ENCODE results near the gene ASB18.

ASB18 gene

DNA sequence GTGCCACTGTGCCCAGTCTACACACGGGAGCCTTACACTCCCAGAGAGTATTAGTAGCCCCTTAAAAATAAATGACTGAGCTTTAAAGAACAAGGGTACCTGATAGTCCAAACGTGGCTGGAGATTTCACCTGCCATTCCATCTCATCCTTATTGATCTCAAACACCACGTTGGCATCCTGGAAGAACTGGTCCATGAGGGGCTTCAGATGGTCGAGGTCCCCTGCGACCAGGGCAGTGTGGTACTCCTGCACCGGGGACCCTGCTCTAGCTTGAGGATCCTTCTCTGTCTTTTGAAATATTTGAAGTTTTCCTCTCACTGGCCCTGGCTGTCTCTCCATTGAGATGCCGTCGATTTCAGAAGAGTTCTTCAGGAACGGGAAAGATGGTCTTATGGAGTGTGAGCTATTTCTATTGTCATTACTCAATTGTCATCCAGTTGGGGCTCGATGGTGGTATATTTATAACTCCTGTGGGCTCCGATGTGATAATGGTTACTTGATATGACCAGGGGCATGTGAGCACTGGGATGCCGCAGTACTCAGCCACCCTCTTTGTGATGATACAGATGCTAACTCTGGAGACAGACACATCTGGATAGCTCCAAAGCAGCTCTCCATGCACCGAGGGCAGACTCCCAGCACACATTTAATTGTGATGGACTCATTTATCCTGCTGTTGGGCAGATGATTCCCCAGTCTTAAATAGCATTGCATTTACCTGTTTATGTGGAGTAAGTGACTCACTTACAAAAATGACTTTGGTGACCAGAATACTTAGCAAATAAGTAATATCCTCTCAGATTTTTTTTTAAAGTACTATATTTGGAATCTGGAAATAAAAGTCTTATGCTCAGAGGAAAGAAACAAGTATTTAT lies 22.8 kb downstream of the ASB18 start:
- DNase-seq (ENCODE audit: low read depth in 2 of 2) = no peak

DNA sequence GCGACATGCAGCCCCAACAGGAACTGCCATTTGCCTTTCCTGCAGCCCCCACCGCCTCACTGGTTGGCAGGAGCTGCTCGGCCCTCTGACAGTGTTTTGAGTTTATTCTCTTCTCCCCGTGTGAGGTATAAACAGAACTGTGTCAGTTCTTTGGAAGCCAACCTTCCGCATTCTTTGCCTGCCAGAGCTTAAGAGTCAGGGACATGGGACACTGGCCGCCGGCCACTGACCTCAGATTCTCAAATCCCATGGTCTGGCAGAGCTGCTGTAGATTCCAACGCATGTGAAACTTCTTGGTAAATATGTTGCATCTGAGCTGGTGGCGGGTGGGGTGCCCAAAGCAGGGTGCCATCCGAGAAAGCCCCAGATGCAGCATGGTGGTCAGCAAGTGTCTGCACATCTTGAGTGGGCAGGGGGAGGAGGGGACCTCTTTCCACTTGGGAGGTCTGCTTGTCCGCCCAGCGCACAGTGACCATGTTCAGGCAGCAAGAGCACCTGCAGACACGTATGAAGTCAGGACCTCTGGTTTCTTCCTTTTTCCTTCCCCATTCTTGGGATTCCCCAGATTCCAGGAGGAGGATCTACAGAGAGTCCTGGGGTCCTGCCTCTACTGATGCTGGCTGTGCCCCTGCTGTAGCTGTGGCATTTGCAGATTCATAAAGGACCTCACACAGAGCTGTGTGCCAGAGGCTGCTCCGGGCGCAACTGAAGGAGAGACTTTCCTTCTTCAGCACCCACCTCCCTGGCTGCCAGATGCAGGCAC lies 23.8 kb downstream of the ASB18 start:
- no peak for DNase-seq (ENCODE audit: low read depth in 2 of 2)

DNA sequence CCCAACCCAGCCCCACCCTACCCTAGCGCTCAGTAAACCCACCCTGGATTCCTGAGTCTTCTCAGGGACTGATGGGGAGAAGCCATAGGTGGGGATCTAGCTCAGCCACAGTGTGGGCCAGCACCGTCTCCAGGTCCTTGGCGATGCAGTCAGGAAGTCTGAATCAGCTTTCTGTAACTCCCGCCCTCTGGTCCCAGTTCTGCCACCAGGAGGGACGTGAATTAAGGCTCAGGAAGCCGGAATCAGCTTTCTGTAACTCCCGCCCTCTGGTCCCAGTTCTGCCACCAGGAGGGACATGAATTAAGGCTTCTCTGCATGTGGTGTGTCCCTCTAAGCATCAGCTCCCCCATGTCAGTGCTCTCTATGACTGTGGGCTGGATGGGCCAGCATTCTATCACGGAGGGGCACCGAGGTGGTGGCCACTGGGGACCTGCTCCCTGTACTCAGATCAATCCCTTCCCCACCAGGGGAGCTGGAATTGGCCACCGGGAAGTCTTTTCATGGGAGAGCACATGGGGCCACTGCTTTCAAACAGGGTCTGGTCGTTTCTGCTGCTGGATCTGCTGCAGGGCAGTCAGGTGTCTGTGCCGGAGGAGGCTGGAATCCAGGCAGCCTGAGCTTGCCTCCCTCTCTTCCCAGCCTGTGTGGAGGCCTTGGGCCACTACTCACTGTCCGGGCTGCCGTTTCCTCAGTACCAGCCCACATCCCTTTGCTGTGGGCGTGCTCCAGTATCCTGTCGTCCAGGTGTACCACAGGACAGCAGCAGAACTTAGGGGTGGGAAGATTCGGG lies 24.7 kb downstream of the ASB18 start:
- no peak for DNase-seq (ENCODE audit: low read depth in 2 of 2)

DNA sequence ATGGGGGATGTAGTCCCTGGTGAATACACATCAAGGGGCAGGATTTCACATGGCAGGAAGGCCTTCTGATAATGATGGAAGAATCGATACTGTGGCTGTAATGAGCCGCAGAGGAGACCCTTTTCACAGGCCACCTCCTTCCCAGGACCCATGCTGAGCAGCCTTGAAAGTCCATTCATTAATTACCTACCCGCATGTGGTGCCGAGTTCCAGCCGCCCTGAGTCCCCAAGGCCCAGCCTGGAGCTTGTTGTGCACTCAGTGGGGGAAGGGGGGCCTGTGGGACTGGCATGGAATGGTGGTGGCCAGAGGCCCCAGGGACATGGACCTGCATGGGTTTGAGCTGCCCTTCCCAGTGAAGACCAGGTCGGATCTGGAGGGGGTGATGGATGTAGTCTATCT lies 25.5 kb downstream of the ASB18 start:
- DNase-seq (ENCODE audit: low read depth in 2 of 2) = no peak

DNA sequence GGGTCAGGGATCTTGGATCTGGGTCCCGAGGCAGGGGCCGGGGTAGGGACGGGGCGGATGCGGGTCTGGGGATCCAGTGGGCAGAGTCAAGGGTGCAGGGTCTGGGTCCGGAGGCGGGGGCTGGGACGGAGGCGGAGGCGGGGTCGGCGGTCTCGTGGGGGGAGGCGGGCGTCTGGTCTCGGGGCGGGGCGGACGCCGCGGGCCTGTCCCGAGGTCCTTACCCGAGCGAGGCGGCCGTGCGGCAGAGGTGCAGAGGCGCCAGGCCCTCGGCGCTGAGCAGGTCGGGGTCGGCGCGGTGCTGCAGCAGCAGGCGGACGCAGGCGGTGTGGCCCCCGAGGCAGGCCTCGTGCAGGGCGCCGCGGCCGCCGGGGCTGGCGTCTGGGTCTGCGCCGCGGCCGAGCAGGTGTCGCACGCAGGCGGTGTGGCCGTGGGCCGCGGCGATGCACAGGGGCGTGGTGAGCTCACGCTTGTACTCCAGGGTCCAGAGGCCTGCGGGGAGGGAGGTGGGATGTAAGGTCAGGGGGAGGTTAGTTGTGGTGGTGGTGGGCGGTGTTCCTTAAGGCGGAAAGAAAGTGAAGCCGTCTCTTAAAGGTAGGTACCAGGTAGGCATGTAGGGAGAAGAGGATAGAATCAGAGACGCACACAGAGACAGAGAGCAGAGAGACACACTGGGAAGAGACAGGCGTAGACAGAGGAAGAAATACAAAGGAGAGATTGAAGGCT lies 26.6 kb downstream of the ASB18 start:
- DNase-seq (ENCODE audit: low read depth in 2 of 2) = no peak

DNA sequence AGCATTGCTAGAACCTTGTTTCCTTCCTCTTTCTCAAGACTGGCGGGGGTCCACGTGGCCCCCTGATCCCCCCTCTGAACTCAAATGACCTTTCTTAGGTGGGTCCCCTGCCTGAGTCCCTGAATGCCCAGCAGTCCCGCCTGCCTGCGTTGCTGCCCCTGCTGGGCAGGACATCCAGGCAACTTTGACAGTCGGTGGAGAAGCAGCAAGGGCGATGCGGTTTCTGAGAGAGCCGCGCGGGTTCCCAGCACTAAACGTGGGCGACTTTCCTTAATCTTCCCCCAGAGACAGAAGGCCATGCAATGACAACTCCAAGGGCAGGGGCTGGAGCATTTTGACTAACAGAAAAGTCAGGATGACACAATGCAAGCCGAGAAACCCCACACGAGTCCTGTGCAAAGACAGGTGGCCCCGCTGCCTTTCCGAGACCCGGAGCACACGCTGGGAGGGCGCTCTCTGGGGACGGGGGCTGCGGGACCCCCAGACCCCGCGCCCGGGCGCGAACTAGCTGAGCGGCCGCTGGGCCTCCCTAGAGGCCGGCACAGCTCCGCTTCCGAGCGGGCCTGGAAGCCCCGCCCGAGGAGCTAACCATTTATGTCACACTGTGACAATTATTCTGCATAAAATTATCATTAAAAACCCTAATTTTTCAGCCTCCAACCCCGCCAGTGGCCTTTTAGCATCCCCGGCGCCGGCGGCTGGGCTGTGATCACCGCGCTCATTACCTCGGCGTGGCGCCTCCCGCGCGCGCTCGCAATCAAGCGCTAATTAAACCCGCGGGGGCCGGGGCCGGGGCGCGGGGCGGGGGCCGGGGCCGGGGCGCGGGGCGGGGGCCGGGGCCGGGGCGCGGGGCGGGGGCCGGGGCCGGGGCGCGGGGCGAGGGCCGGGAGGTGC lies 27.4 kb downstream of the ASB18 start:
- DNase-seq (ENCODE audit: low read depth in 2 of 2) = no peak

DNA sequence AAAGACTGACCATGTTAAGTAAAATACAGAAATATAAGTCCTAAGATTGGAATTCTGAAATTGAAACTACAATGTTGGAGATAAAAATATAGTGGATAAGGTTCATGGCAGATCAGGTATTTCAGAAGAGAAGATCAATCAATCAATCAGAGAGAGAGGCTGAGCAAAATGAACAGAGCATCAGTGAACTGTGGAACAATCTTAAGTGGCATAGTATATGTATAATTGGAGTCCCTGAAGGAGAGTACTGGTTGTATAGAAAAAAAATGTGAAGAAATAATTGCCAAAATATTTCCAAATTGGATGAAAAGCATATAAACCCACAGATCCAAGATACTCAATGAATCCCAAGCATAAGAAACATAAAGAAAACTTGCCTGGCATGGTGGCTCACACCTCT lies 35.0 kb downstream of the ASB18 start:
- DNase-seq (ENCODE audit: low read depth in 2 of 2) = no peak

DNA sequence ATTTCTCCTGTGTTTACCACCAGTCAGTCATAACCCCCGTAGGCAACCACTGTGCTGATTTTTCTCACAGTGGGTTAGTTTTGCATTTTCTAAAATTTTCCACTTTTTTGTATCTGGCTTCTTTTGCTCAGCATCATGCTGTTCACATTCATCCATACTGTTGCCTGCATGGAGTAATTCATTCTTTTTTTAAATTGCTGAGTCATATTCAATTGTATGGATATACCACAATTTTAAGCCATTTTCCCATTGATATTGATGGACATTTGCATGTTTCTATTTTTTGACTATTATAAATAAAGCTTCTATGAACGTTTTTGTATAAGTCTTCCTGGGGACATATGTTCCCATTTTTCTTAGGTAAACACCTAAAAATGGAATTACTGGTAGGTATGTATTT lies 40.5 kb downstream of the ASB18 start:
- no peak for DNase-seq (ENCODE audit: low read depth in 2 of 2)

DNA sequence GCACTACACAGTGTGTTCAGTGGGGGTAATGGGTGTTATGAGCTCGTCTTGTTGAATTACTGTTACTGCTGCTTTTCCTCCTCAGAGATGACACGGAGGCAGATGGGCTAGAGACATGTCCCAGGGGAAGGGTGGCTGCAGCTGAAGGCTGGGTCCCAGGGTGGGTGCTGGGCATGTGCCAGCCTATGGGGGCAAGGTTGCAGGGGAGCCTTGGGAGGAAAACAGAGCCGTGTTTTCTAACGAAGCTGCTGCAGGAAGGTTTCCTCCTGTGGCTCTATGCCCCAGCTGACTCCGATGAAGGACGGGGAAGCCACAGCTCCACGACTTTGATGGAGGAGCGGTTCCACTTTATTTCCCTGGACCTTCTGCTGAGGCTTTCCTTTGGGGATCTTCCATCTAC lies 42.4 kb downstream of the ASB18 start:
- DNase-seq (ENCODE audit: low read depth in 2 of 2) = no peak

DNA sequence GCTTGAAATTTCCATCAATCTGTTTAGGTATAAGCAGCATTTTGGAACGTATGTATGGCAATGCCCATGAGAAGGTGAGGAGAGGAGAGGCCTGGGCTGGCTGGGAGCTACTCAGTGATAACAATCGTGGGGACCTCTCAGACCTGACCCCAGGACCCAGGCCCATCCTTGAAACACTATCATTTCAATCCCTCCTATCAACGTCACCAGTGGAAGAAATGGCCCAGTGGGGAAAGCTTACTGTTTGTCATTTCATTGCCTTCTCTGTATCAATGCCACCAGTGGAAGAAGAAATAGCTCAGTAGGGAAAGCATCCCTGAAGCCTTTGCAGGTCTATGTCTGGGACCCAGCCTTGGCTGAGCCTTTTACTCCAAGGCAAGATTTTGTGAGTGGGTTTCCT lies 44.8 kb downstream of the ASB18 start:
- no peak for DNase-seq (ENCODE audit: low read depth in 2 of 2)

DNA sequence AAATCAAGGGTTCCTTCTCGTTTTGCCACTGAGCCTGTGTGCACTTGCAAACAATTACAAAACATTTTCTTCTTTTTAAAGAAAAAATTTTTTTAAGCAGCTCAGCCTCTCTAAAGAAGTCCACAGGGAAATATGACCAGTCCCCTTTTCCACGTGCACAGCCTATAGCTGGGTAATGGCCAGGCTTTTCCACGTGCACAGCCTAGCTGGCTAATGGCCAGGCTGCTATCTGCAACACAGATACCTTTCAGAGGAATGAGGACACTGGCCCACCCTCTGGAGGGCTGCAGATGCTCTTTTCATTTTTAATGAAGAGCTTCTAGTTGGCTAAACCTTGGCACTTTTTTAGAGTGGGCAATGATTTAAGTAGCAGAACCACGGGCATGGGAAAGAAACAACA lies 46.3 kb downstream of the ASB18 start:
- no peak for DNase-seq (ENCODE audit: low read depth in 2 of 2)

DNA sequence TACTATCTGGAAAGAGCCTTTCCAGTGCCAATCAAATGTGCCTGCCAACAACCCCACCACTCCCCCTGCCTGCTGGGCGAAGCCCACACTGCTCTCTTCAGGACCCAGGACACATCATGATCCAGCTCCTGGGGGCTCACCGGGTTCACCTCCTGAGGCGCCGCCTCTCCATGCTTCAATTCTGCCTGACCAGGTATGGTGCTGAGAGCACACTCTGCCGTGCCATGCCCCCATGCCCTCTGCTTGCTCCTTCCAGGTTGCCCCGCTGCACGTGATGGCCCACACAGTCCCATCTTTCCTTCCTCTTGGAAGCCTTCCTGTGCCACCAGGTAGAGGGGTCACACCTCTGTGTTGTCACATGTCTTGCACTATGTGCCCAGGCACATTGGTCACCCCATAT lies 47.5 kb downstream of the ASB18 start:
- no peak for DNase-seq (ENCODE audit: low read depth in 2 of 2)

DNA sequence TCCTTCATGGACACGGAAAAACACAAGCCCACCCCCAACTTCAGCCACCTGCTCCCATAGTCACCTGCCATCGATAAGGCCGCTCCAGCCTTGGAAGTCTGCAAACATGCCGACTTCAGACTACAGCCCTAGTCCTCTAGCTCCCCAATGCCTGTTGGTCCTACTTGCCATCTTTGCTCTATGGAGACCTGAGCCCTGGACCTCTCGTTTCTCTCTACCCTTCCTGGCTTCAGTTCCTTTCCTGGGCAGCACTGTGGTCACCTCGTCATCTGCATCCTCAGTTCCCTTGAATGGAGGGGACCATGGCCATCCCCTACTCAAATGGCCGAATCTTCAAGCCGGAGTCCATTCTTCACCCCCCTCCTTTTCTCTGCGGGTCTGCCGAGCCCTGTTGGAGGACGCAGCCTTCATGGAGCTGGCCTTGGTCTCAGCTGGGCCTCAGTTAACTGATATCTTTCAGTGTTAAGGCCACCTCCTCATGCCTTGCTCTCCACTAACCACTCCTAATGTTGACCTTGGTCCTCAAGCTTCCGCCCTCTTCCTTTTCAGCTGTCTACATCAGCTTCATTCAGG lies 48.4 kb downstream of the ASB18 start:
- no peak for DNase-seq (ENCODE audit: low read depth in 2 of 2)

DNA sequence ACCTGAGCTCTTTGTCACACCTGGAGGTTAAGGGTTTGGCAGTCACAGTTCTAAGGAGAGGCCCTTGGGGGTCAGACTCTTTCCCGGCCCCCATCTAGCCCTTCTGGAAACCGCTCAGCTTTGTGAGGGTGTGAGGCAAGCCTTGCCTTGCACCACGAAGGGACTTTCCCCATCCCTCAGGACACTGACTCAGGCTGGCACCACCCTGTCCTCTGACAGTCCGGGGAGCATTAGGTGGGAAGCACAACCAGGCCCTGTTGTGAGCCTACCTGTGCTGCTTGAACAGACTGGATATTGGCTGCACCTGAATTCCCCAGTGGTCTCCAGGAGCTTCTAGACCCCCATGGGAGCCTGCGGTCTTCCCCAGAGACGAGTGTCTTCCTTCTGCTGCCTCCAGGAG lies 49.0 kb downstream of the ASB18 start:
- no peak for DNase-seq (ENCODE audit: low read depth in 2 of 2)

DNA sequence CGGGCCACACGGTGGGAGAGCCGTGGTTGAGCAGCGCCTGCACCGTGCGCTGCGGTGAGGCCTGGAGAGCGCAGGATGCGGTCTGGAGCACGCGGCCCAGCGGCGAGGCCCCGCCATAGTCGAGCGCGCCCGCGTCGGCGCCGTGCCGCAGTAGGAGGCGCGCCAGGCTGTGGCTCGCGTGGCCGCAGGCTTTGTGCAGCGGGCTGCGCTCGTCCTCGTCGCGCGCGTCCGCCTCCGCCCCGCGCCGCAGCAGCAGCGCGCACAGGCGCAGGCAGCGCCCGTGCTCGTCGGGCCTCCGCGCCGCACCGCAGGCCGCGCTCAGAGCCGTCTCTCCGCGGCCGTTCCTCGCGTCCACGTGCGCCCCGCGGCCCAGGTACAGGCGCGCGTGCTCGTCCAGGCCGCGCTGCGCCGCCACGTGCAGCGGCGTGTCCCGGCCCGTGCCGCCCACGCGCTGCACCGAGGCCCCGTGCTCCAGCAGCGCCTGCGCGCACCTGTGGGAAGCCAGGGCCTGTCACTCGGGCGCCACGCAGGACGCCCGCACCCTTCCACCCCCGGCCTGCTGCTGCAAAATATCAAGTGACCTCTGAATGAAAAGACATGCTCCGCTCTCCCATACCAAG lies 49.7 kb downstream of the ASB18 start:
- DNase-seq (ENCODE audit: low read depth in 2 of 2) = no peak

DNA sequence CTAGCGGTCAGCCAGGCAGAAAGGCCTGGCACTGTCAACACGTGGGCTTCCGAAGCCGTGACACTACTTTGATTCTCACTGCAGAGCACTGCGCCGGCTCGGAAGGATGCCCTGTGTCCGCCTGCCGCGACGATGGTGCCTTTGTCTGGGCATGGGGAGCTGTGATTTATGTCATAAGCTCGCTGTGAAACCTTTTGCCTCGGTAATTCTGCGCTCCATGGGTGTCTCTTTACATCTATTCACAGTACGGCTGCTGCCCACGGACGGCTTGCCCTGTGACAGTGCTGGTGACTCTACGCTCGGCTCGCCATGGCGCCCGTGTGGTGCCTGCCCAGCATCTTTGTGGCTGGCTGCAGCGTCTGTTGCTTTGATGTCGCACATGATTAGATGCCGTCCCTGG lies 52.9 kb downstream of the ASB18 start:
- no peak for DNase-seq (ENCODE audit: low read depth in 2 of 2)

DNA sequence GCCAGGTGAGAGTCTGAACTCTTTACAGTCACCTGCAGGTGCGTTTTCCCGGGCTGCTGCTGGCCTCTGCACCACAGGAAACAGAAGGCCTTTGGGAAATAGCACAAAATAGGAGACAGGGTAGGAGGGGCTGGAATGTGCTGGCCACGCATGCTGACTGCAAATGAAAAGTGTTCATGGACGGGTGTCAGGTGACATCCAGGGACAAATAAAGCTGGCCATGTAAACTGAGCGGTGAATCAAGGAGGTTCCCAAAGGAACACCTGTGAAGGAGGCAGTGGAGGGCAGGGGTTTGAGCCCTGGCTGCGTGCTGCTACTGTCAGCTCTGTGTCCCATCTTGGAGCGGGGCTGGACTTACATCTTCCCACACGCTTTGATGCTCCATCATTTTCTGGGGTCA lies 53.7 kb downstream of the ASB18 start:
- no peak for DNase-seq (ENCODE audit: low read depth in 2 of 2)

DNA sequence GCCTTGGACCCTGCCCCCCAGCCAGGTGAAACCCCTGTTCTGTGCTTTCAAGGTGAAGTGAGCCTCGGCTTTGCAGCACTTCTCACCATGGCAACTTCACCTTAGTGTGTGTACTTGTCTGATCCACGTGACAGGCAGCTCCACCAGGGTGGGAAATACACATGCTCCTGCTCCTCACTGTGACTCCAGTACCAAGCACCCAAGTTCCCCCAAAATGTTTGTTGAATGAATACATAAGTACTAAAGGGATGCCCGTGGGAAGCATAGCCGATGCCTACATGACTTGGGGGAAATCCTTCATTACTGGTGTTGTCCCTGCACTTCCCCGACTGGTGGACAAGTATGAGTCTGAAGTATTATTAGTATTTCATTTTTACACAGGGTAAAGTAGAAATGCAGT lies 54.2 kb downstream of the ASB18 start:
- DNase-seq (ENCODE audit: low read depth in 2 of 2) = no peak

DNA sequence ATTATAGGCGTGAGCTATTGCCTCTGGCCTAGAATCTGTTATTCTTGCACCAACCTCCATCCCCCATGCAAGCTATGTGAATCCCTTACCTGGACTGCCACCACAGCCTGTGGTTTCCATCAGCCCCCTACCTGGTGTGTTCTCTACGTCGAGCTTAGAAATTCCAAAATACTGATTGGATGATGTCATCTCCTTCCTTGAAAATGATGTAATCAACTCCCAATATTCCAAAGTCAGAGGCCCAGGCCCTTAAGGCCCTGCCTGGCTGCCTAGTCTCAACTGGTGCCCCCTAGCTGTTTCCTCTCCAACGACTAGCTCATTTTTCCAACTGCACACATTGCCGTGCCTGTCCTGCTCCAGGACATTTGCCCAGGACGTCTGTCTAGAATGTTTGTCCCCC lies 54.7 kb downstream of the ASB18 start:
- no peak for DNase-seq (ENCODE audit: low read depth in 2 of 2)

All from fibroblast of skin of left quadriceps (primary cell).